ENCODE data around the gene HIP1R. TPM values are rescaled to one million over a fixed set of nuclear protein-coding genes. Genes with fewer than 3 reads are reported as not detected.

The HIP1R gene
- polyA plus RNA-seq, 1 of the 3 experiments (the other 2 are of a cell fraction): 20.6 TPM

DNA sequence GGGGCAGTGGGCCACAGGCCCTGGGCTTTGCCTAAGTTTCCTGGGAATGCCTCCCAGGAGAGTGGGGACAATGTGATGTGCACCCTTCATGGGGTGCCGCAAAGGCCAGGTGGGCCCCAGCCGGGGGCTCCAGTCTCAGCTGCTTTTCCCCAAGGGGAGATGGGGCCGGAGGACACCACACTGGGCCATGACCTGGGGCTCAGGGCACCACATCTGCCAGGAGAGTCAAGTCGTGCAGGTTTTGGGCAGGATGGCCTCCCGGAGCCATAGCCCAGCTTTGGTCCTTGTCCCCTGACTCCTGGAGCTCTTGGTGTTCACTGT, 12.2 kb downstream of the HIP1R start (continued):
- no peak for TF ChIP-seq FOSL2 (IDR thresholded peaks at IDR 0.05; ENCODE audit: borderline replicate concordance, low read depth)
- no peak for TF ChIP-seq SMC3 (IDR thresholded peaks at IDR 0.05; ENCODE audit: low read depth, low read length)
- no peak for TF ChIP-seq EP300 (IDR thresholded peaks at IDR 0.05; ENCODE audit: borderline replicate concordance in 1 of 2, low read depth in 1 of 2, low read length in 1 of 2)
- TF ChIP-seq YY1 (IDR thresholded peaks at IDR 0.05; ENCODE audit: low read depth): no peak
- TF ChIP-seq RAD21 (IDR thresholded peaks at IDR 0.05; ENCODE audit: low read length): no peak
- TF ChIP-seq EZH2phosphoT487 (IDR thresholded peaks at IDR 0.05; ENCODE audit: borderline replicate concordance, low read depth): no peak
- TF ChIP-seq NRF1 (IDR thresholded peaks at IDR 0.05; ENCODE audit: low read depth, low read length): no peak
- no peak for TF ChIP-seq NFIC (IDR thresholded peaks at IDR 0.05; ENCODE audit: borderline replicate concordance)
- TF ChIP-seq SIN3A (IDR thresholded peaks at IDR 0.05; ENCODE audit: borderline replicate concordance, low read depth, low read length): no peak
- TF ChIP-seq, protein P1, sequence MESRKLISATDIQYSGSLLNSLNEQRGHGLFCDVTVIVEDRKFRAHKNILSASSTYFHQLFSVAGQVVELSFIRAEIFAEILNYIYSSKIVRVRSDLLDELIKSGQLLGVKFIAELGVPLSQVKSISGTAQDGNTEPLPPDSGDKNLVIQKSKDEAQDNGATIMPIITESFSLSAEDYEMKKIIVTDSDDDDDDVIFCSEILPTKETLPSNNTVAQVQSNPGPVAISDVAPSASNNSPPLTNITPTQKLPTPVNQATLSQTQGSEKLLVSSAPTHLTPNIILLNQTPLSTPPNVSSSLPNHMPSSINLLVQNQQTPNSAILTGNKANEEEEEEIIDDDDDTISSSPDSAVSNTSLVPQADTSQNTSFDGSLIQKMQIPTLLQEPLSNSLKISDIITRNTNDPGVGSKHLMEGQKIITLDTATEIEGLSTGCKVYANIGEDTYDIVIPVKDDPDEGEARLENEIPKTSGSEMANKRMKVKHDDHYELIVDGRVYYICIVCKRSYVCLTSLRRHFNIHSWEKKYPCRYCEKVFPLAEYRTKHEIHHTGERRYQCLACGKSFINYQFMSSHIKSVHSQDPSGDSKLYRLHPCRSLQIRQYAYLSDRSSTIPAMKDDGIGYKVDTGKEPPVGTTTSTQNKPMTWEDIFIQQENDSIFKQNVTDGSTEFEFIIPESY (IDR thresholded peaks at IDR 0.05; ENCODE audit: borderline replicate concordance, low read depth): no peak
- no peak for TF ChIP-seq MEF2A (IDR thresholded peaks at IDR 0.05; ENCODE audit: borderline replicate concordance, low read depth)
- TF ChIP-seq GATA2 (CRISPR knock-in tag; IDR thresholded peaks at IDR 0.05): no peak
- TF ChIP-seq, protein P2, sequence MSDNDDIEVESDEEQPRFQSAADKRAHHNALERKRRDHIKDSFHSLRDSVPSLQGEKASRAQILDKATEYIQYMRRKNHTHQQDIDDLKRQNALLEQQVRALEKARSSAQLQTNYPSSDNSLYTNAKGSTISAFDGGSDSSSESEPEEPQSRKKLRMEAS (IDR thresholded peaks at IDR 0.05; ENCODE audit: low read depth): no peak

DNA sequence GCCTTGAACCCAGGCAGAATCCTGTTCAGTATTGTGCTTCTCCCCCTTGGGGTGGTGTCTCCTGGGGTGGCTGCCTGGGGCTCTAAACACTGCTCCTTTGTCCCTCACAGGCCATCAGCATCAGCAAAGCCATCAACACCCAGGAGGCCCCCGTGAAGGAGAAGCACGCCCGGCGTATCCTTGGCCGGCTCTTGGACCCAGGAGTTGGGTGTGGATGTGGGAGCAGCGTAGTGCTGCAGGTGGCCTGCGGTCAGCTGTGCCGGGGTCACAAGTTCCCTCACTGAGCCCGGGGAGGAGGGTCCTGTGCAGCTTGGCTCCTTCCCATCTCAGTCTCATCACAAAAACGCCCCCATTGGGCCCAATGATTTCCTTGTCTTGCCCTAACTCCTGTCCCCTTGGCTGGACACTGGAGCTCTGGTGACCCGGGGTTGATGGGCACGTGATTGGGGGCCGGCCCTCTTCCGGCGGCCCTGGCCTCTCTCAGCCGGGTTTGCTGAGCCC, 12.7 kb downstream of the HIP1R start:
- Histone ChIP-seq H3K27me3 (ENCODE audit: insufficient read depth) (no peaks in the 10 kb centered on the region), H3K9me3 (no peaks in the 10 kb centered on the region), H3F3A (replicated peaks; ENCODE audit: insufficient read depth) (peaks cover 9% of the 10 kb centered on the region), H3K9ac (no peak overlapping the region), H3K79me2 (ENCODE audit: insufficient read depth) (no peaks in the 10 kb centered on the region), H3K4me1 (ENCODE audit: control insufficient read depth in 1 of 2, insufficient read depth in 2 of 2, low read depth in 1 of 2, low read length in 1 of 2) (peaks cover 10 to 45% of the 10 kb centered on the region in 2 experiments; a peak in 2 of 4 replicates), H3K27ac (ENCODE audit: low read depth in 2 of 2, low read length in 1 of 2) (no peak overlapping the region), H2AFZ (ENCODE audit: low read depth) (no peak overlapping the region), H3K9me2 (no peaks in the 10 kb centered on the region), H3K4me3 (ENCODE audit: low read depth in 2 of 2, low read length in 1 of 2) (no peak overlapping the region), H3K4me2 (no peak overlapping the region), H3K36me3 (replicated peaks in 1 of 2; ENCODE audit: control insufficient read depth in 1 of 2, insufficient read depth in 2 of 2, low read length in 1 of 2) (no peaks in the 10 kb centered on the region), H4K20me1 (ENCODE audit: insufficient read depth) (no peaks in the 10 kb centered on the region)
- ChIA-PET CTCF (interaction anchor here (1.1 to 6.5 kb wide), 4 partner anchors 12 to 118 kb away, joined by 3 to 45 read pairs (median 6); partner anchors contain the start of gene ABCB9), POLR2A (no interaction called here)
- peak; percentile 24 for DNase-seq
- 20% methylated on average over 1 of the region's 16 CpGs for WGBS (ENCODE audit: low lambda C conversion rate)
- TF ChIP-seq RCOR1 (IDR thresholded peaks at IDR 0.05; ENCODE audit: low read length): no peak
- TF ChIP-seq FOXM1 (IDR thresholded peaks at IDR 0.05; ENCODE audit: low read depth): no peak
- TF ChIP-seq GATA2 (CRISPR knock-in tag; IDR thresholded peaks at IDR 0.05): no peak
- TF ChIP-seq FOSL2 (IDR thresholded peaks at IDR 0.05; ENCODE audit: borderline replicate concordance, low read depth): no peak
- no peak for TF ChIP-seq USF2 (IDR thresholded peaks at IDR 0.05; ENCODE audit: borderline replicate concordance, low read depth, low read length)
- TF ChIP-seq EZH2phosphoT487 (IDR thresholded peaks at IDR 0.05; ENCODE audit: borderline replicate concordance, low read depth): no peak
- no peak for TF ChIP-seq TAF1 (IDR thresholded peaks at IDR 0.05; ENCODE audit: borderline replicate concordance, low read depth, low read length)
- no peak for TF ChIP-seq NFIC (IDR thresholded peaks at IDR 0.05; ENCODE audit: borderline replicate concordance)
- TF ChIP-seq YY1 (IDR thresholded peaks at IDR 0.05; ENCODE audit: low read depth): no peak
- TF ChIP-seq, protein P2 (IDR thresholded peaks at IDR 0.05; ENCODE audit: low read depth): no peak
- no peak for TF ChIP-seq CHD2 (IDR thresholded peaks at IDR 0.05; ENCODE audit: low read length, partially characterized antibody)
- TF ChIP-seq RAD21 (IDR thresholded peaks at IDR 0.05; ENCODE audit: low read length): no peak
- no peak for TF ChIP-seq SMC3 (IDR thresholded peaks at IDR 0.05; ENCODE audit: low read depth, low read length)
- TF ChIP-seq, protein P3, sequence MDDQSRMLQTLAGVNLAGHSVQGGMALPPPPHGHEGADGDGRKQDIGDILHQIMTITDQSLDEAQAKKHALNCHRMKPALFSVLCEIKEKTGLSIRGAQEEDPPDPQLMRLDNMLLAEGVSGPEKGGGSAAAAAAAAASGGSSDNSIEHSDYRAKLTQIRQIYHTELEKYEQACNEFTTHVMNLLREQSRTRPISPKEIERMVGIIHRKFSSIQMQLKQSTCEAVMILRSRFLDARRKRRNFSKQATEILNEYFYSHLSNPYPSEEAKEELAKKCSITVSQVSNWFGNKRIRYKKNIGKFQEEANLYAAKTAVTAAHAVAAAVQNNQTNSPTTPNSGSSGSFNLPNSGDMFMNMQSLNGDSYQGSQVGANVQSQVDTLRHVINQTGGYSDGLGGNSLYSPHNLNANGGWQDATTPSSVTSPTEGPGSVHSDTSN (IDR thresholded peaks at IDR 0.05): no peak
